Stimulated activated CD4-positive, alpha-beta T cell treated with anti-CD3 and anti-CD28 coated beads, Interleukin-12 subunit alpha, Interleukin-12 subunit beta, amount 100 ng/mL, for 48 hours (primary cell): ENCODE measurements around the gene OR1J1.

Source experiments
- DNase-seq, 3 donors: peaks; one replicate each; pipeline ENCODE4 v3.0.0-alpha.2; 2020; ENCODE audit warnings: low read depth in 2 of 3, low spot score in 1 of 3

The OR1J1 gene

DNA sequence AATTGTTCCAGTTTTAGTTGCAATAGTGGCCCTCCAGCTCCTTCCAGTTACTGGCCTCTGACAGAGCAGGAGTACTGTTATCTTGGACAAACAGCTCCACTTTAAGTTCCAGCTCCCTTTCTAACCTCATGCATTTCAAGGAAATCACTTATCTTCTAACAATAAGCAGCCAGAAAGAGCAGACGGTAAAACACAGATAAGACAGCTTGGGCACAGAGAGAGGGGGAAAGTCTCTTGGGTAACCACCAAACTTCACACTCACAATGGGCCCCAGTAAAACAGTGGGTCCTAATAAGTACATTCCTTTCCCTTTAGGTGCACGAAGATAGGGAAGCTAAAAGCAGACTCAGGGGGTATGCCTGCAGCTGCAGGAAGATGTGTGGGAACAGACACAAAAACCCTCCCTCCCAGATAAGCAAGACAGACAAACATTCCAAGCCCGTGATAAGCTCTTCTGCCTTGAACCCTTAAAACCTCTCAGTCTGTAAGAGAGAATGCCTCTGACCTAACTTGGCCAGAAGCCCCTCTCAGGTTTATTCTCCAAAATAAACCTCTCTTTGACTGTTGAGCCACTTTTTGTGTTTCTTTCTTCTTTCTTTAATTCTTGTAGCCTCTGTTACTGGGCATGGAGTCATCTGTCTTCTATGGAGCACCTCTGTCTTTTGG, 30.8 kb downstream of the OR1J1 start:
- no peak for DNase-seq

DNA sequence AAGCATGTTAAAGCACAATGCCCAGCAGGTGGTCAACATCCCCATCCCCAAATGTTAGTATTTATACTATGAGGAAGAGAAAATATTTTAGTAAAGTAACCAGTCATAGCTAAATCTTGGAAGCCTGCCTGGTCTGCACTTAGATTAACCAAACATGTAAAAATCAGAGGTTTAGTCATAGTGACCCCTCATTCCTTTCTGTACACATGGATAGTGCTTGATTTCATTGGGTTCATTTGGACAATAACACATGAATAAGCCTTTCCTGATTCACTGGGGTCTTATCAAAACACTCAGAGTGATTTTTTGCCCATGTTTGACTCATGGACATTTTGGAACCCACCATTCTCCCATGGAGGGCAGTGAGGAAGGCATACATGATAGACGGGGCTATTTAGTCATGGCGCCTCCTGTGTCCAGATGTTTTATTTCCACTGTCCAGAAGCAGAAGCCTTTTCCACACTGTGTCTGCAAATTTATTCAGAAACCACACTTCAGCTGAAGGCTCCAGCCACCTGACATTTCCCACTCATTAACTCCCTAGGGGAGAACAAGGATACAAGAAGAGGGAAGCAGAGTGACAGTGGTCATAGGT, 32.5 kb downstream of the OR1J1 start:
- DNase-seq, result no peak

DNA sequence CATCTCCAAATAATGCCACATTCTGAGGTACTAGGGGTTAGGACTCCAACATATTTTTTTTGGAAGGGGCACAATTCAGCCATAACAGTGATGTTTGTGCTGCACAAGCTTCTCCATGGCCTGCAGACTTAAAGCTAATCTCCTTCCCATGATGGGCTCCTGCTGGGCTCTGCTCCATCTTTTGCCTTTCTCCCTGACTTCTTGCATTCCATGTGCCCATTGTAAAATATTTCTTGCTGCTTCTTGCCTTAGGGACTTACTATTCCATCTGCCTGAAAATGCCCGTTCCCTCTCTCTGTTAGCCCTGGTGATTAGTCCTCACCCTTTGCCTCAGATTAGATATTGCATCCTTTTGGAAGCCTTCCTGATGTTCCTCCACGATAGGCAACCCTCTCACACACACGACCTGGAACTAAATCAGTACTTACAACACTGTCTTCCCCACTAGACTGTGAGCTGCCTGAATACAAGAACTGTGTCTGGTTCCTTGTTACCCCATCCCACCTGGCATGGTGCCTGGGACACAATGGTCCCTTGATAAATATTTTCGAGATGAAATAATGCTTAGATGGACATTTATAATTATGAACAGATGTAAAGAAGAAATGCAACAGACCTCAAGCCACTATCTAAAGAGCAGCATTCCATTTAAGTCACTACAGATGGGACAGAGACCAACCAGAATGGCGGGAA, 33.5 kb downstream of the OR1J1 start:
- no peak for DNase-seq

DNA sequence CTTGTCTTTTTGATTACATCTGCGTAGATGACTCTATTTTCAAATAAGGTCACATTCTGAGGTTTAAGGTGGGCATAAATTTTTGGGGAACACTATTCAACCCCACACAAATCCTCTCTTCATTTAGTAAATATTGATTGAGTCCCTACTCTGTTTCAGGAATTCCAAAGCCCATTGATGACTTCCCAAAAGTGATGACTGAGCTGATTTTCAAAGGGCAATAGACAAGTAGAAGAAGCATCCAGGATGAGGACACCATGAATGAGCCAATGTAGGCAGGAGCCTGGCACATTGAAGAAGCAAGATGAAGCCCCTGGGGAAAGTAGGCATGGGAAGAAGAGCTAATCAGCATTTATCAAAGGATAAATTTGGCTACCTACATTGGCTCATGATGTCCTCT, 35.2 kb downstream of the OR1J1 start:
- no peak for DNase-seq
